GM12891 (cell line): ENCODE measurements around the gene FGD2.

ENCODE experiments used
- POLR2A ChIP-seq: IDR thresholded peaks from 2 replicates; pipeline ENCODE4 v1.6.1; 2011; ENCODE audit warnings: low read depth, low read length, control low read depth
- POLR2AphosphoS5 ChIP-seq: IDR thresholded peaks from 2 replicates; pipeline ENCODE4 v1.6.1; 2011; ENCODE audit warnings: low read depth, low read length, control low read depth

GRCh38 chr6:37048403-37048850 is 43.0 kb downstream of the FGD2 start:
- TF ChIP-seq POLR2AphosphoS5 (no peak), POLR2A (no peak)
